HepG2 (cell line): Measurements from ENCODE around the gene AVPR2. TPM values are rescaled to one million over a fixed set of nuclear protein-coding genes. Genes with fewer than 3 reads are reported as not detected.

ENCODE experiments used
- CBX2 ChIP-seq, 2 experiments: fragments of 200-600 bp in 1 of 2; sonication (generic); formaldehyde crosslinking in 1 of 2; IDR thresholded peaks; 2 replicates each; pipeline versions ENCODE4 v1.7.0 to v1.8.1; 2018 to 2022; ENCODE audit warnings: low read depth in 2 of 2, low read length in 1 of 2, mild to moderate bottlenecking in 1 of 2, missing genetic modification reagents in 1 of 2
- KLF12 ChIP-seq: sonication (generic); formaldehyde crosslinking; IDR thresholded peaks from 2 replicates; pipeline ENCODE4 v1.4.0; 2020; ENCODE audit warnings: missing genetic modification reagents, borderline replicate concordance
- NFATC3 ChIP-seq: sonication (generic); formaldehyde crosslinking; IDR thresholded peaks from 2 replicates; pipeline ENCODE4 v1.5.1; 2020; ENCODE audit warnings: mild to moderate bottlenecking, missing genetic modification reagents
- PPARG ChIP-seq: conservative IDR thresholded peaks from 2 replicates; pipeline ENCODE4 v1.6.1; 2016; ENCODE audit warnings: missing biosample characterization, missing genetic modification reagents
- TBL1XR1 ChIP-seq: fragments of 150-350 bp; IDR thresholded peaks from 2 replicates; pipeline ENCODE4 v1.6.1; 2014; ENCODE audit warnings: borderline replicate concordance, low read length; ENCODE audit not compliant: partially characterized antibody
- ZBTB3 ChIP-seq: sonication (generic); formaldehyde crosslinking; IDR thresholded peaks from 2 replicates; pipeline ENCODE4 v1.4.0; 2020; ENCODE audit warnings: low read depth, mild to moderate bottlenecking, moderate library complexity, missing genetic modification reagents, borderline replicate concordance
- ZFYVE20 ChIP-seq: sonication (generic); formaldehyde crosslinking; IDR thresholded peaks from 2 replicates; pipeline ENCODE4 v1.8.0; 2023; ENCODE audit warnings: low read depth, mild to moderate bottlenecking, moderate library complexity, missing genetic modification reagents, borderline replicate concordance
- ZNF160 ChIP-seq: sonication (generic); formaldehyde crosslinking; IDR thresholded peaks from 2 replicates; pipeline ENCODE4 v1.8.0; 2022; ENCODE audit warnings: mild to moderate bottlenecking, inconsistent platforms, missing genetic modification reagents
- ZNF337 ChIP-seq: sonication (generic); formaldehyde crosslinking; IDR thresholded peaks from 2 replicates; pipeline ENCODE4 v1.5.1; 2020; ENCODE audit warnings: missing genetic modification reagents, low read depth, mild to moderate bottlenecking, borderline replicate concordance
- ZNF768 ChIP-seq: sonication (generic); formaldehyde crosslinking; IDR thresholded peaks from 2 replicates; pipeline ENCODE4 v1.4.0; 2020; ENCODE audit warnings: missing genetic modification reagents
- polyA plus RNA-seq, 8 experiments: library from polyadenylated mRNA; depleted of rRNA in 3 of 8; stranded (reverse) in 7 of 8; unstranded in 1 of 8; fragments of >200 nt; fragmentation: Illumina TruSeq in 4 of 8; extraction: Trizol in 4 of 8; gene quantifications; 2 replicates each; pipeline versions ENCODE4 v1.2.1 to v1.2.3, GENCODE V29; 2011 to 2016; ENCODE audit warnings: low read depth in 4 of 8, missing spikeins in 1 of 8, mixed read lengths in 1 of 8; ENCODE audit not compliant: insufficient read depth in 1 of 8
- total RNA-seq, 5 experiments: library from RNA; depleted of rRNA; stranded (reverse); fragments of >200 nt; fragmentation: Illumina TruSeq; extraction: Trizol; gene quantifications; 2 replicates each; pipeline ENCODE4 v1.2.3, GENCODE V29; 2016; ENCODE audit warnings: low read depth in 1 of 5
- TF ChIP-seq, protein P1 (sequence below): sonication (generic); formaldehyde crosslinking; IDR thresholded peaks from 2 replicates; pipeline ENCODE4 v1.8.0; 2022; ENCODE audit warnings: missing genetic modification reagents, mild to moderate bottlenecking, inconsistent platforms, borderline replicate concordance
- TF ChIP-seq, protein P2 (sequence below): sonication (generic); formaldehyde crosslinking; IDR thresholded peaks from 2 replicates; pipeline ENCODE4 v1.5.1; 2020; ENCODE audit warnings: missing genetic modification reagents, mild to moderate bottlenecking, borderline replicate concordance

AVPR2 gene
- total and polyA plus RNA-seq, 2 of the 13 experiments (the other 11 are each of a cell fraction or from before 2014, with no cell fraction given) = not detected

DNA sequence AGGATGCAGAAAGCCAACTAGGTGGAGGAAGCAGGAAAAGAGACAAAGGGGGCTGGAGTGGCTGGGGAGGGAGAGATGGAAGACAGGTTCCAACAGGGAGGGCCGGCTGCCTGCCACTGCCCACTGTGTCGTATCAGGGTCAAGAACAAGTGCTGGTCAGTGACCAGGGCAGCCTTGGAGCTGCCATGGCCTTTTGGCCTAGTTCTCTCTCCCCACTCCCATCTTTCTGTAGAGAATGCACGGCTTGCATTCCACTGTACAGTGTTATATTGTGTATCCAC, 30.4 kb upstream of the AVPR2 start (continued):
- TF ChIP-seq KLF12 (CRISPR knock-in tag) (no peak), ZNF768 (no peak), PPARG (CRISPR knock-in tag) (no peak), ZBTB3 (CRISPR knock-in tag) (no peak), ZNF160 (CRISPR knock-in tag) (no peak), ZFYVE20 (CRISPR knock-in tag) (no peak), NFATC3 (no peak), ZNF337 (CRISPR knock-in tag) (no peak), CBX2 (IDR thresholded peaks at IDR 0.05; ENCODE audit: low read depth, low read length) (no peak), CBX2 (CRISPR knock-in tag; IDR thresholded peaks at IDR 0.05; ENCODE audit: low read depth) (no peak), TBL1XR1 (no peak)
- TF ChIP-seq, protein P1, sequence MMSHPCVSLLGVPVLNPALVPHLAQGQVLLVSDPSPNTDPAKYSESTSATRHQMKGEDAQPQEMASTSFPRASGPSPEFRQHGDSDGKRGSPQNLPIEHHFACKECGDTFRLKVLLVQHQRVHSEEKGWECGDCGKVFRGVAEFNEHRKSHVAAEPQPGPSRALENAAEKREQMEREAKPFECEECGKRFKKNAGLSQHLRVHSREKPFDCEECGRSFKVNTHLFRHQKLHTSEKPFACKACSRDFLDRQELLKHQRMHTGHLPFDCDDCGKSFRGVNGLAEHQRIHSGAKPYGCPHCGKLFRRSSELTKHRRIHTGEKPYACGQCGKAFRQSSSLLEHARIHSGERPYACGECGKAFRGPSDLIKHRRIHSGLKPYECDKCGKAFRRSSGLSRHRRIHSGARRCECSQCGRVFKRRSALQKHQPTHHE (CRISPR knock-in tag) = no peak
- TF ChIP-seq, protein P2, sequence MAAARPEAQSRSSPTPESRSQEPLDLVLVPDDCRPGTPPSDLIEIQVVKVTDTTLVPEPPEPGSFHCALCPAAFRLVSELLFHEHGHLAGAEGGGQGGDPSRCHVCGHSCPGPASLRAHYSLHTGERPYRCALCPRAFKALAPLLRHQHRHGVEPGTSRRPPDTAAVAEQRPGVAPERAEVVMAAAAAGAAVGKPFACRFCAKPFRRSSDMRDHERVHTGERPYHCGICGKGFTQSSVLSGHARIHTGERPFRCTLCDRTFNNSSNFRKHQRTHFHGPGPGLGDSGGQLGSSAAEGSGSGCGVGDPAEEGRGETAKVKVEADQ (CRISPR knock-in tag) = no peak
